Upper lobe of right lung (tissue), 1 donor: Measurements from ENCODE around the gene PEX14. TPM values are rescaled to one million over a fixed set of nuclear protein-coding genes. Genes with fewer than 3 reads are reported as not detected.

Experiments used
- ATAC-seq: fragments of 200-7000 bp; cut with Tn5 transposase; one replicate; pipeline ENCODE4 v1.9.1; 2020; ENCODE audit warnings: mild to moderate bottlenecking, moderate library complexity
- DNase-seq: peaks from one replicate; pipeline ENCODE4 v3.0.0-alpha.2; 2020
- H3K27ac ChIP-seq: fragments of 200-600 bp; one replicate; pipeline ENCODE4 v1.8.0; 2022
- H3K27me3 ChIP-seq: fragments of 200-600 bp; one replicate; pipeline ENCODE4 v1.8.0; 2022; ENCODE audit warnings: mild to moderate bottlenecking
- H3K36me3 ChIP-seq: fragments of 200-600 bp; one replicate; pipeline ENCODE4 v1.8.0; 2022
- H3K4me1 ChIP-seq: fragments of 200-600 bp; one replicate; pipeline ENCODE4 v1.8.0; 2022
- H3K4me3 ChIP-seq: fragments of 200-600 bp; one replicate; pipeline ENCODE4 v1.8.0; 2022; ENCODE audit warnings: mild to moderate bottlenecking
- H3K9me3 ChIP-seq: fragments of 200-600 bp; one replicate; pipeline ENCODE4 v1.8.0; 2022
- CTCF ChIP-seq: fragments of 200-600 bp; IDR thresholded peaks from one replicate; pipeline ENCODE4 v1.8.0; 2022; ENCODE audit warnings: antibody characterized with exemption
- intact Hi-C: fragments of 100-400 bp; cut with DNase I; formaldehyde crosslinking; loops from one replicate; pipeline ENCODE4 v1.11.0; 2022
- total RNA-seq: library from RNA; stranded (reverse); fragmentation: NEBNext Ultra II Directional; extraction: Animal tissue kit (Norgen Biotek cat#: 25700); gene quantifications from one replicate; pipeline ENCODE4 v1.2.1, GENCODE V29; 2021
- donor health status: DM: no; HTN: yes; CAD: no; lungs with severe emphysema.

Gene PEX14
- total RNA-seq, 1 donor from 2014 or later: 25.8 TPM

- no peaks in the 10 kb centered on the region for H3K9me3 ChIP-seq
- peaks cover 17% of the 10 kb centered on the region for H3K36me3 ChIP-seq
- ATAC-seq (peak; percentile 57), DNase-seq (no peak)
- no peak overlapping the region for H3K27ac ChIP-seq
- H3K27me3 ChIP-seq: no peaks in the 10 kb centered on the region
- H3K4me3 ChIP-seq: no peak overlapping the region
- TF ChIP-seq CTCF: no peak
- peaks cover 21% of the 10 kb centered on the region for H3K4me1 ChIP-seq
- intact Hi-C loops: no loop called here
These were observed 185.1 kb downstream of the PEX14 start for GRCh38 chr1:10659646-10660540.

- no peak for TF ChIP-seq CTCF
- Histone ChIP-seq H3K4me3 (no peak overlapping the region), H3K27ac (no peak overlapping the region), H3K4me1 (peaks cover 35% of the 10 kb centered on the region), H3K9me3 (no peaks in the 10 kb centered on the region), H3K27me3 (no peaks in the 10 kb centered on the region), H3K36me3 (peaks cover 13% of the 10 kb centered on the region)
- intact Hi-C loops: no loop called here
- ATAC-seq (no peak), DNase-seq (no peak)
These were observed 186.7 kb downstream of the PEX14 start for GRCh38 chr1:10661453-10661852.

- Histone ChIP-seq H3K4me3 (no peak overlapping the region), H3K27me3 (no peaks in the 10 kb centered on the region), H3K27ac (no peak overlapping the region), H3K4me1 (peaks cover 43% of the 10 kb centered on the region), H3K9me3 (no peaks in the 10 kb centered on the region), H3K36me3 (peaks cover 13% of the 10 kb centered on the region)
- intact Hi-C loops: no loop called here
- TF ChIP-seq CTCF: no peak
- DNase-seq: no peak
- ATAC-seq: no peak
These were observed 187.4 kb downstream of the PEX14 start for GRCh38 chr1:10662090-10662688.

DNA sequence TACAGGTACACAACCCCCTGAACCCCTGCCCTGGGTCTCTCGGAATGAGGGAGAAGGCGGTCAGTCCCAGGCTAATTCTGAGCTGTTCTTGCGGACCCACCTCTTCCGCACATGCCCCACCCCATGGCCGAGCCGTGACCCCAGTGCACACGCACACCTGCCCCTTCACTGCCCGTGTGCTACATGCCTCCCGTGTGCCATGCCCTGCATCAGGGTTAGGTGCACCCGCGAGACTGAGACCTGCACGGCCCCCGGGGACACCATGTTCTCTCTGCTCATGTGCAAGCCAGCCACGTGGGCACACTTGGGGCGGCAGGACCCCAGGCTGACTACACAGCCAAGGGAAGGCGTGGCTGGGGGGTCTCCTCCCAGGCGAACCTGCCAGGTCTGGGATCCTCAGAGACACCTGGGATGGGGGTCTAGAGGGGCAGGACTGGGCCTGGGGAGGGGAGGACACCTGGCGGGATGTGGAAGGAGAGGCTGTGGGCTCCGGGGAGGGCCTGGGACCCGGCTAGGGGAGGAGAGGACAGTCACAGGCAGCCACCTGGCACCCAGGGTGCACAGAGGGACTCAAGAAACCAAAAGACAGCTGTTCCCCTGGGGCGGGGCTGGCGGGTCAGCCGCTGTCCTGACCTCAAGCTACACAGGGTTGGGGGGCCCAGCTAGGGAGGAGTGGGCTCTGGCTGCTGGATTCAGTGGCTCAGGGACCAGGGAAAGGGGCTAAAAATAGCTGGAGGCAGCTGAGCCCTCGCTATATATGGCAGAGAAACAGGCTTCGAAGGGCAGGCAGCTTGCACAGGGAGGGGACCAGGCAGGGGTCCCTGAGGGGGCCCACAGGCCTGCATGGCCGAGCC is 188.3 kb downstream of the PEX14 start:
- TF ChIP-seq CTCF: no peak
- Histone ChIP-seq H3K4me1 (peaks cover 51% of the 10 kb centered on the region), H3K27ac (peak overlapping the region; percentile 72), H3K4me3 (no peak overlapping the region), H3K9me3 (no peaks in the 10 kb centered on the region), H3K36me3 (peaks cover 13% of the 10 kb centered on the region), H3K27me3 (no peaks in the 10 kb centered on the region)
- intact Hi-C loops: no loop called here
- ATAC-seq (no peak), DNase-seq (no peak)

DNA sequence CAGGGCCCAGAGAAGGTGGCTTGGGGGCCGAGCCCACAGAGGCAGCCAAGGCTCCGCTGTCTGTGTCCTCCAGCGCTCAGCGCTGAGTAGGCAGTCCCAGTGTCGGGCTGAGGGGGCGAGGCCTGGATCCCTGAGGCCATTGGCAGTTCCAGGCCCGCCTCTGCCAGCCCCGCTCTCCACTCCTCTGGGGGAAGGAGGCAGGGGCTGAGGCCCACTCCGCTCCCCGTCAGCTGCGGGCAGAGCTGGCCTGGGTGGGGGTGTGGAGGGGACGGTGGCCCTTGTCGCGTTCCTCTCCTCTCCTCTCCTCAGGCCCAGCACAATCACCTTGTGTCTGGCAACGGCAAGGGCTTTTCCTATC is 188.9 kb downstream of the PEX14 start:
- Histone ChIP-seq H3K9me3 (no peaks in the 10 kb centered on the region), H3K36me3 (peaks cover 13% of the 10 kb centered on the region), H3K27me3 (no peaks in the 10 kb centered on the region), H3K4me3 (no peak overlapping the region), H3K27ac (peak overlapping the region; percentile 72), H3K4me1 (peaks cover 55% of the 10 kb centered on the region)
- TF ChIP-seq CTCF: no peak
- intact Hi-C loops: no loop called here
- DNase-seq (no peak), ATAC-seq (peak; percentile 31)
